22Rv1 (cell line): ENCODE results near the gene CRYM.

ENCODE experiments used
- ZFX ChIP-seq: fragments of 450-650 bp; IDR thresholded peaks from 2 replicates; pipeline ENCODE4 v1.6.1; 2017; ENCODE audit warnings: antibody characterized with exemption, borderline replicate concordance
- TF ChIP-seq, protein P1 (sequence below): fragments of 450-650 bp; IDR thresholded peaks from 2 replicates; pipeline ENCODE4 v1.5.1; 2017; ENCODE audit warnings: mild to moderate bottlenecking

DNA sequence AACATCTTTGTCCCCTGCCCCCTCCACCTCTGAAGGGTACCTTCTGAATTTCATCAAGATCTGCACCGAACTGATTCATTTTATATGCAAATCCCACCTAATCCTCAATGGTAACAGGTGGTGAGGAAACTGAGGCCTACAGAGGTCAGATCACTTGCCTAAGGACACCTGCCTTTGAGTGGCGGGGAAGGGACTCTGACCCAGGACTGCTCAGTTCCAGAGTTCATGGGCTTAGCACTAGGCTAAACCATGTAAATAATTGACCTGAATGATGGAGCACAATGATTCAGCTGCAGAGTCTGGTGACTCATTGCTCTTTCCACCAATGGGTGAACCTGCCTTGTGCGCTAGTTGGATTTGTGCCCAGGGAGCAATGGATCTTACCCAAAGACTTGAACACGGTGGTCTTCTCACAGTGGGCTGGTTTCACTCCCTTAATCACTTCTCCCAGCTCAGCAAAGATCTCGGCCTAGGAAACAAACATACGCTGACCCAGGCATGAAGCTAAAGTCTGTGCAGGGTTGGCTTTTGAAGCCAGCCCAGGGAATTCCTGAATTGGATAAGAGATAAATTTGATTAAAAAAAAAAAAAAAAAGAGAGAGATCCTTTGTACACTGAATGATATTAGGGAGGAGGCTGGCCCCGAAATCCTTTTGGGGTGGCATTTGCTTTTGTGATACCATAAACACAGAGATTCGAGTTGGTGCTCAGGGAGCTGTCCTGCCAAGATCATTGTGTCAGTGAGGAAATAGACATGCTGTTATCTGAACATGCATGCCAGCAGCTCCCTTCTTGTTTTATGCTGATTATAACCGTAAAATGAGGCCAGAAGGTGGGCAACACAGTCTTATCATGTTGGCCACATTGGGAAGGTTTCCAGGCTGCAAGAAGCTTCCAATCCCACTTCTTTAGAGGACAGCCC lies 17.0 kb downstream of the CRYM start:
- TF ChIP-seq, protein P1, sequence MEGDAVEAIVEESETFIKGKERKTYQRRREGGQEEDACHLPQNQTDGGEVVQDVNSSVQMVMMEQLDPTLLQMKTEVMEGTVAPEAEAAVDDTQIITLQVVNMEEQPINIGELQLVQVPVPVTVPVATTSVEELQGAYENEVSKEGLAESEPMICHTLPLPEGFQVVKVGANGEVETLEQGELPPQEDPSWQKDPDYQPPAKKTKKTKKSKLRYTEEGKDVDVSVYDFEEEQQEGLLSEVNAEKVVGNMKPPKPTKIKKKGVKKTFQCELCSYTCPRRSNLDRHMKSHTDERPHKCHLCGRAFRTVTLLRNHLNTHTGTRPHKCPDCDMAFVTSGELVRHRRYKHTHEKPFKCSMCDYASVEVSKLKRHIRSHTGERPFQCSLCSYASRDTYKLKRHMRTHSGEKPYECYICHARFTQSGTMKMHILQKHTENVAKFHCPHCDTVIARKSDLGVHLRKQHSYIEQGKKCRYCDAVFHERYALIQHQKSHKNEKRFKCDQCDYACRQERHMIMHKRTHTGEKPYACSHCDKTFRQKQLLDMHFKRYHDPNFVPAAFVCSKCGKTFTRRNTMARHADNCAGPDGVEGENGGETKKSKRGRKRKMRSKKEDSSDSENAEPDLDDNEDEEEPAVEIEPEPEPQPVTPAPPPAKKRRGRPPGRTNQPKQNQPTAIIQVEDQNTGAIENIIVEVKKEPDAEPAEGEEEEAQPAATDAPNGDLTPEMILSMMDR: no peak
- no peak for TF ChIP-seq ZFX
